ENCODE data around the gene ATF7IP.
"Not testable (repeated sequence)": the region's sequence is repeated elsewhere in the genome, so short reads cannot be mapped to it uniquely, and the experiment has no call there.

ATF7IP gene

DNA sequence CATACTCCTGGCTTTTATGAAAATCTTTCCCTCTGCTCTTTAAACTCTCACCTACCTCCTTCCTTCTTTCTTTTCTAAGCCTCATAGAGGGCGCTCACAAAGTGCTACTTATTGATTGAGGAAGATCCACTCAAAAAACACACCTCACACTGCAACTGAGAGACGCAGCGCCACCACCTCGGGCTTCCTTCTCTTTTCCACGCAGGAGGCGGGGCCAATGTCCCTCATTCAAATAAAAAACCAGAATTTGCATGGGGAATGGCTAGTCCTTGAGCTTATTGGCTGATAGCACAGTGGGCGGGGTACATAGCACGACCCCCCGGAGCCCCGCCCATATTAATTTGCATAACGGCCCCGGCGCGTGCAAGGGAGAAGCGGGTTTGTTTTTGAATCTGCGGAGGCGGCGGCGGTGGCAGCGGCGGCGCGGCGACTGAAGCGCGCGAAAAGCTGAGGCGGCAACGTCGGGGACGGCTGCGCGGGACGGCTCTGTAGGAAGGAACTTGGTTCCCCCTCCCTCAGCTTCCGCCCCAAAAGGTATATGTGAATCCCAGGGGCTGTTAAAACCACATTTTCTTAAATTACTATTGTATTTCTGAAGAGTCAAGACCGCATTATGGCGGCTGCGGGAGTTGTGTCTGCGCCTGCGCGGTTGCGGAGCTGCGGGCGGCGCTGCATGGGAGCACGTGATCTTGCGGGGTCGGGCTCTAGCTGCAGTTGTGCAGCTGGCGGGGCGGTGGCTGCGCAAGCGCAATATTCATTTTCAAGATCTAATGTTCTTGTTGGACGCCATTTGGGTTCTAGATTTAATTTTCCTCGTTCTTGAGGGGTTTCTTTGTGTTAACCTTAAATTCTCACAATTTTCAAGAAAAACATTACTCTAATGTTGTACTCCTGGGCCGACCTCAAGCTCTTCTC is at the start of gene ATF7IP:
ATF7IP (plus strand) TSS at position 389 of the 915 bp plus-strand sequence. CDS start 58,234 bp downstream, outside the sequence.
- peak; percentile 99 for DNase-seq

DNA sequence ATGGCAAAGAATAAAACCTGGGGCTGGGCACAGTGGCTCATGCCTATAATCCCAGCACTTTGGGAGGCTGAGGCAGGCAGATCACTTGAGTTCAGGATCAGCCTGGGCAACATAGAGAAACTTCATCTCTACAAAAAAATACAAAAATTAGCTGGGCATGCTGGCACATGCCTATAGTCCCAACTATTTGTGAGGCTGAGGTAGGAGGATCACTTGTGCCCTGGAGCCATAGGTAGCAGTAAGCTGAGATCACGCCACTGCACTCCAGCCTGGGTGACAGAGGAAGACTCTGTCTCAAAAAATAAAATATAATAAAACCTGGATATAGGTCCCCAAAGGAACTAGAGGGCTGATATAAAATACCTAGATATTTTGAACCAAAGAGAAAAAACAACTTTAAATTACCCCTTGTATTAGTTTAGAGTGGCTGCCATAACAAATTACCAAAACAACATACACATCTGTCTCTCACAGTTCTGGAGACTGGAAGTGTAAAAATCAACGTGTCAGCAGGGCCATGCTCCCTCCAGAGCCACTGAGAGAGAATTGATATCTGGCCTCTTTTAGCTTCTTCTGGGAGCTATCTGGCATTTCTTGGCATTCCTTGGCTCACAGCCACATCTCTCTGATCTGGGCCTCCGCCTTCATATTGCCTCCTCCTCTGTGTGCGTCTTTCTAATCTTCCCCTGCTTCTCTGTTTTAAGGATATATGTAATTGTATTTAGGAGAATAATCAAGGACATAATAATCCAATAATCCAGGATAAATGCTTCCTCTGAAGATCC is 47.9 kb upstream of the ATF7IP start:
- DNase-seq, result peak; percentile 56

DNA sequence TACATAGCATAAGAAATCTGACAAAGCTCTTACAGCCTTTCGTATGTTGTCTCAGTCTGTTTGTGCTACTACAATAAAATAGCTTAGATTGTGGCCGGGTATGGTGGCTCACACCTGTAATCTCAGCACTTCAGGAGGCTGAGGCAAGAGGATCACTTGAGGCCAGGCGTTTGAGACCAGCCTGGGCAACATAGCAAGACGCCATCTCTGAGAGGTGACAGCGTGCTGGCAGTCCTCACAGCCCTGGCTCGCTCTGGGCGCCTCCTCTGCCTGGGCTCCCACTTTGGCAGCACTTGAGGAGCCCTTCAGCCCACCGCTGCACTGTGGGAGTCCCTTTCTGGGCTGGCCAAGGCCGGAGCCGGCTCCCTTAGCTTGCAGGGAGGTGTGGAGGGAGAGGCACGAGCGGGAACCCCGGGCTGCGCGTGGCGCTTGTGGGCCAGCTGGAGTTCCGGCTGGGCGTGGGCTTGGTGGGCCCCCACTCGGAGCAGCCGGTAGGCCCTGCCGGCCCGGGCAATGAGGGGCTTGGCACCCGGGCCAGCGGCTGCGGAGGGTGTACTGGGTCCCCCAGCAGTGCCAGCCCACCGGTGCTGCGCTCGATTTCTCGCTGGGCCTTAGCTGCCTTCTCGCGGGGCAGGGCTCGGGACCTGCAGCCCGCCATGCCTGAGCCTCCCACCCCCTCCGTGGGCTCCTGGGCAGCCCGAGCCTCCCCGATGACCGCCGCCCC is 45.6 kb upstream of the ATF7IP start:
- DNase-seq, result not testable (repeated sequence)

DNA sequence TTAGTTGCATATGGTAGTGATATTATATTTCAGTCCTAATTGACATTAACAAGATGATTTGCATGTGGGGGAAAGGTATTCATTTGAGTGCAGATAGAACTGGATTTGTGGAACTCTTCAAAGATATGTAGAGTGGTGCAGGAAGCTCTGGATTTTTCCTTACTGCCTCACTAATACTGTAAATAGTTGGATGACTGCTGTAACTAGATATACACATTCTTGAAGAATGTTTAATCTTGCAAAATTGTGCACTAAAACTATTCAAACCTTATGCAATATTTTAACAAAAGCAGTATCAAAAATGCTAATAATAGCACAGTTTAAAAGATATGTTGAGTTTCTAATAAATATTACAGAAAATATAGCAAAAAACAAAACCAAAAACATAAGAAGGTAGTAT is 43.1 kb upstream of the ATF7IP start:
- no peak for DNase-seq

- no peak for DNase-seq
Observed at GRCh38 chr12:14325716-14326343, 39.7 kb upstream of the ATF7IP start.

- no peak for DNase-seq
Observed at GRCh38 chr12:14326699-14327098, 38.8 kb upstream of the ATF7IP start.

GRCh38 chr12:14327711-14328110 is 37.8 kb upstream of the ATF7IP start:
- DNase-seq, result peak; percentile 79

DNA sequence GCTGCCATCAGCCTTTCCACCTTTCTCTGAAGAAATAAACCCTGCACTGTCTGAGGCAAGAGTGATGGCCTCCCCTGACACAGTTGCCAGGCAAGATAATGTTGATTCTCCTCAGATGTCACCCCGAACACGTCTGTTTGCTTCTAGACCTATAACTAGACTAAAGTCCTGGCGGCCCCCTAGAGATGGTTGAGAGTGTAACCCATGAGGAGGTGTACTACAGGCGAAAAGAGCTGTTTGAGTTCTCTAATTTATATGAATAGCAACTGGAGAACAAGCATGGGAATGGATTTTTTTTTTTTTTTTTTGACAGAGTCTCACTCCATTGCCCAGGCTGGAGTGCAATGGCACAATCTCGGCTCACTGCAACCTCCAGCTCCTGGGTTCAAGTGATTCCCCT is 33.0 kb upstream of the ATF7IP start:
- no peak for DNase-seq

DNA sequence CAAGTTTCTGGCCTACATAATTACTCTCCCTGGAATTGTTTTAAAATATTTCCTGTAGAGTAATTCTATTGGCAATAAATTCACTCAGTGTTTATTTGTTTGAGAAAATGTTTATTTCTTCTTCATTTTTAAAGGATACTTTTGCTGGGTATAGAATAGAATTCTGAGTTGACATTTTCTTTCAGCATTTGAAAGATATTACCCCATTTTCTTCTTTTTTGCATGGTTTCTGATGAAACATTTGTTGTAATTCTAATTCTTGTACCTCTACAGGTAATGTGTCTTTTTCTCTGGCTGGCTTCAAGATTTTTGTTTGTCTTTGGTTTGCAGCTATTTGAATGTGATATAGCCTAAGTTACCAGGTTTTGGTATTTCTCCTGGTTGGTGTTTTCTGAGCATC is 25.1 kb upstream of the ATF7IP start:
- DNase-seq, result no peak

GRCh38 chr12:14351524-14351923 is 14.0 kb upstream of the ATF7IP start:
- DNase-seq, result not testable (repeated sequence)

DNA sequence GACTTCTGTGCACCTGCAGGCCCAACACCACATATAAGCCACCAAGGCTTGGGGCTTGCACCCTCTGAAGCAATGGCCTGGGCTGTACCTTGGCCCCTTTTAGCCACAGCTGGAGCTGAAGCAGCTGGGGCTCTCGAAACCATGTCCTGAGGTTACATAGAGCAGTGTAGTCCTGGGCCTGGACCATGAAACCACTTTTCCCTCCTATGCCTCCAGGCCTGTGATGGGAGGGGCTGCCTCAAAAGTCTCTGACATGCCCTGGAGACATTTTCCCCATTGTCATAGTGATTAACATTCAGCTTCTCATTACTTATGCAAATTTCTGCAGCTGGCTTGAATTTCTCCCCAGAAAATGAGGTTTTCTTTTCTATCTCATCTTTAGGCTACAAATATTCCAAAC is 13.4 kb upstream of the ATF7IP start:
- DNase-seq, result not testable (repeated sequence)

GRCh38 chr12:14354665-14355064 is 10.8 kb upstream of the ATF7IP start:
- not testable (repeated sequence) for DNase-seq

DNA sequence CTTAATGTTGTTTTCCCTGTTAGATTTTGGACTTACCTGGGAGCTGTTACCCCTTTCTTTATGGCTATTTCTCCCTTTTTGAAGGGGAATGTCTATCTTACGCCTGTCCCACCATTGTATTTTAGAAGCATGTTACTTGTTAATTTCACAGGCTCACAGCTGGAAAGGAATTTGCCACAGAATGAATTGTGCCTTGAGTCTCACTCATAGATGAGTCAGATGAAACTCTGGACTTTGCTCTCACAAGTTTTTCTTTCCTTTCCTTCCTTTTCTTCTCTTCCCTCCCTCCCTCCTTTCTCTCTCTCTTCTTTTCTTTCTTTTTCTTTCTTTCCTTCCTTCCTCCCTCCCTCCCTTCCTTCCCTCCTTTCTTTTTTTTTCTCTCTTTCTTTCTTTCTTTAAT is 9.3 kb upstream of the ATF7IP start:
- no peak for DNase-seq

DNA sequence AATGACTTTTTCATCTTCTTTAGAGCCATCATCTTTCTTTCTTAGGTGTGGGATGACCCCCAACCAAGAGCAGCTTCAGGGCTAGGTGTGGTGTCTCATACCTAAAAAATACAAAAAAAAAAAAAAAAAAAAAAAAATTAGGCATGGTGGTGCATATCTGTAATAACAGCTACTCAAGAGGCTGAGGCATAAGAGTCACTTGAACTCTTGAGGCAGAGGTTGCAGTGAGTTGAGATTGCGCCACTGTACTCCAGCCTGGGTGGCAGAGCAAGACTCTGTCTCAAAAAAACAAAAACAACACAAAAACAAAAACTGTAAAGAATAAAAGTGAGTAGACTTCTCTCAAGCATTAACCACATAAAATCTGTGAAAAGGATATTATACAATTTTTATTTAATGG is 8.0 kb upstream of the ATF7IP start:
- DNase-seq, result no peak

DNA sequence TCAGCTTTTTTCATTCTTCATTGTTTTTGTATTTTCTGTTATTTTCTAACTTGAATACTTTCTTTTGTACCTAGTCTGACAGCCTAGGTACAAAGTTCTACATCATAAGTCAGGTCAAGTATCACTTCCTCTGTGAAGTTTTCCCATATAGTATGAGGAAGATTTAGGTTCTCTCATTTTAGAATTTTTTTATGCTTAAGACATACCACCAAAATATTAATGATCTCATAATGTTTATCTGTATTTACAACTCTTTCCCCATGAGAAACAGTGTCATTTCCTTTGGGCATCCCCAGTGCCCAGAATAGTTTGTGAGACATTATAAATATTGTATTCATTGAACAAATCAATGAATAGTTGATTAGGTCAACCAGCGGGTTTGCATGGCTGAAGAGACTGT is 3.1 kb upstream of the ATF7IP start:
- no peak for DNase-seq

- DNase-seq, result peak; percentile 21
Observed at GRCh38 chr12:14364583-14365271, 755 bp upstream of the ATF7IP start.

DNA sequence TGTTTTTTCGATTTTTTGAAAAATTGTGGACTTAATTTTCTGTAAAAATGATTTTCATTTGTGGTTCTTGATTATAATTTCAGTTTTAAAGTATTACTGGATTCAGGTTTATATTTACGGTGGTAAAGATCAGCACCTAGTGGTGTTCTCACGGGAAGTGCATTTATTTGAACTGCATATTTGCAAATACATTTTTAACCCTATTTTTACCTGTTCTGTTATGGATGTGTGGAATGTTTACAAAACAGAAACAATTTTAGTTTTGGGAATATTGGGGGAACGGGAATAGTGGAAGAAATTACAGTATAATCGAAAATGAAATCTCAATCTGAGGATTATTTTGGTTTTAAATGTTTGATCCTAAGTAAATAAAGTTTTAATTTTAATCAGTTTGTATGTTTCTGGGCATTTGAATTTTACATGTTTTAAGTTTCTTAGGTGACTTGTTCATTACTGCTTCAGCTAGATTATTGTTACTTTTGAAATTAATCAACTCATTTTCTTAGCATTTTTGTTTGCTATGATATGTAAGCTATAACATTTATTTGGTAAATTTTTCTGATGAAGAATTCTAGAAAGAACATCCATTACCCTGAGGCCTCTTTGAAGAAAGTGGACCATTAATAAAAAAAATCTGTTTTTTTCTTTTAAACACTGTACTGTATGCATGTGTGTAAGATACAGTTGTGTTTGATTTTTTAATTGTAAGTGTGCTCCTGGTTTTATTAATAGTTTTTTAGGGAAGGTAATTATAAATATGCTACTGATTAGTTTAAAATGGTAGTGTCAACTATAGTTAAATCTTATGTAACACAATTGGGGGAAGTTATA is 942 bp downstream of the ATF7IP start:
- DNase-seq, result peak; percentile 72

DNA sequence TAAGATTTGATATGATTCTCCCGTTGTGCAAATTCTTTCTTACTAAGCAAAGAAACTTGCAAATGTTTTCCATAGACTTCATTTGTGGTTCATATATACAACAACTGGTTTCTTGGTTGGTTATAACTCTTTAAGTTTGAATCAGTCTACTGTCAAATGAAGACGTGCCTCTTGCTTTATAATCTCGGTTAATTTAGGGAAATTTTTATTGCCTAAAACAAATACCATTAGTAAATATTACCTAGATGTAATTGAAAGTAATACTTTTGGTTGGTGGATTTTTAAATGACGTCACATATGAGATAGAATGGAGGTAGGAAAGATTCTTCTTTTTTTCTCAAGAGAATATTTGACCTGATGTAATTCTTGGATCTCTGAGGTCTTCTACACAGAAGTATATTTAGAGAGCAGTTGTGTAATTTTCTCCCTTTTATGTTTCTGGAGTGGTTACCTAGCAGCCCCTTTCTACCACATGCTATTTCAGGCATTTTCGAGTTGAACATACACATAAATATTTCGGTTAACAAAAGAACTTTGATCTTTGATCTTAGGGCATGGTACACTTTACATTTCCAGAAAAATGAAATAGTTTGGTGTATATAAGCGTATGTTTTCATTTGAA is 1.7 kb downstream of the ATF7IP start:
- DNase-seq, result peak; percentile 70

- DNase-seq, result no peak
Observed at GRCh38 chr12:14369311-14369710, 3.8 kb downstream of the ATF7IP start.

DNA sequence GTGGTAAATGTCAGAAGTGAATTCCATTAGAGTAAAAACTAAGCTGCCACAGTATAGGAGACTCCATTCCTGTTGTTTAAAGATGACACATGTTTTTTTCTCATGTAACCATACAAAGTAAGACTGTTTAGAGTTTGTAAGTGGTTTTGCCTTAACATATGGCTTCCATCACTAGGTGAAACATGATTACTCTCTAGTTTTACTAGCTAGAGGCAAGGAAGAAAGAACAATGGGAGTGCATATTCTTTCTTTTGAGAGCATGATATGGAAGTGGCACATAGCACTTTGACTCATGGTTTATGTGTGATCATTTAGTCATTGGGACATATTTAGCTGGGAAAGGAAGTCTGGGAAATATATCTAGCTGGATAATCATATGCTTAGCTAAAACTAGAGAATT is 7.7 kb downstream of the ATF7IP start:
- DNase-seq, result no peak

GRCh38 chr12:14379508-14379907 is 14.0 kb downstream of the ATF7IP start:
- DNase-seq, result no peak
